Glutamatergic neuron (in vitro differentiated cells): ENCODE data around the gene IFNGR2. TPM values are rescaled to one million over a fixed set of nuclear protein-coding genes. Genes with fewer than 3 reads are reported as not detected.
A peak's percentile ranks its signal among the peaks of the same experiment; 100 is the strongest.

ENCODE experiments used
- DNase-seq: peaks from one replicate; pipeline ENCODE4 v3.0.0; 2022
- H3K27ac Mint-ChIP-seq: one replicate; pipeline ENCODE4 v1.8.0; 2020; ENCODE audit warnings: mild to moderate bottlenecking, mixed read lengths, inconsistent platforms; ENCODE audit not compliant: unreplicated experiment
- H3K27me3 Mint-ChIP-seq: one replicate; pipeline ENCODE4 v1.8.0; 2020; ENCODE audit warnings: mild to moderate bottlenecking, moderate library complexity, mixed read lengths, inconsistent platforms; ENCODE audit not compliant: unreplicated experiment
- H3K36me3 Mint-ChIP-seq: one replicate; pipeline ENCODE4 v1.8.0; 2020; ENCODE audit warnings: mild to moderate bottlenecking, mixed read lengths, inconsistent platforms; ENCODE audit not compliant: unreplicated experiment
- H3K4me1 Mint-ChIP-seq: one replicate; pipeline ENCODE4 v1.8.0; 2020; ENCODE audit warnings: mild to moderate bottlenecking, low read depth, mixed read lengths, inconsistent platforms; ENCODE audit not compliant: unreplicated experiment
- H3K4me3 Mint-ChIP-seq: one replicate; pipeline ENCODE4 v1.8.0; 2020; ENCODE audit warnings: mild to moderate bottlenecking, mixed read lengths, inconsistent platforms; ENCODE audit not compliant: unreplicated experiment
- H3K9me3 Mint-ChIP-seq: one replicate; pipeline ENCODE4 v1.8.0; 2020; ENCODE audit warnings: mild to moderate bottlenecking, moderate library complexity, mixed read lengths, inconsistent platforms; ENCODE audit not compliant: unreplicated experiment
- total RNA-seq: library from RNA; stranded (reverse); fragmentation: NEBNext Ultra II Directional; extraction: Animal tissue kit (Norgen Biotek cat#: 25700); gene quantifications from one replicate; pipeline ENCODE4 v1.2.1, GENCODE V29; 2021; ENCODE audit not compliant: unreplicated experiment
- TF ChIP-seq, protein P1 (sequence below): fragments of 200-600 bp; sonication (generic); IDR thresholded peaks from one replicate; pipeline ENCODE4 v1.5.0; 2021; ENCODE audit not compliant: partially characterized antibody, unreplicated experiment

The IFNGR2 gene
- total RNA-seq, 1 donor from 2014 or later: 9.6 TPM

DNA sequence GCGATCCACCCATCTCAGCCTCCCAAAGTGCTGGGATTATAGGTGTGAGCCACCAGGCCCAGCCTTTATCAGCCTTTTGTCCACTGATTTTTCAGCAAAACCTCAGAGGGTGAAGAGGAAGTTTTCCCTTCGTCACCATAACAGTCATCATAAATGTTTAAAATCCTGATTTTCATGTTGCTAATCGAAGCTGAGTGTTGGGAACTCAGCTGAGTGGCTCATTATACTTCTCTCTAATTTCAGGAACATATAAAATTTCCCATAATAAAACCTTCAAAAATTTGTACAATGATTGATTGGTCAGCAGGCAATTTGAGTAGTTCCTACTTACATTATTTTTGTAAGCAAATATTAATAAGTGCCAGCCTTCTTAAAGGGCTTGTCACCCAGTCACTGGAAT is 31.8 kb upstream of the IFNGR2 start:
- Mint-ChIP-seq H3K27ac (no peak overlapping the region), H3K27me3 (peaks cover 1% of the 10 kb centered on the region), H3K9me3 (peaks cover 13% of the 10 kb centered on the region), H3K36me3 (peaks cover 12% of the 10 kb centered on the region), H3K4me3 (no peak overlapping the region), H3K4me1 (no peaks in the 10 kb centered on the region)
- no peak for DNase-seq
- TF ChIP-seq, protein P1, sequence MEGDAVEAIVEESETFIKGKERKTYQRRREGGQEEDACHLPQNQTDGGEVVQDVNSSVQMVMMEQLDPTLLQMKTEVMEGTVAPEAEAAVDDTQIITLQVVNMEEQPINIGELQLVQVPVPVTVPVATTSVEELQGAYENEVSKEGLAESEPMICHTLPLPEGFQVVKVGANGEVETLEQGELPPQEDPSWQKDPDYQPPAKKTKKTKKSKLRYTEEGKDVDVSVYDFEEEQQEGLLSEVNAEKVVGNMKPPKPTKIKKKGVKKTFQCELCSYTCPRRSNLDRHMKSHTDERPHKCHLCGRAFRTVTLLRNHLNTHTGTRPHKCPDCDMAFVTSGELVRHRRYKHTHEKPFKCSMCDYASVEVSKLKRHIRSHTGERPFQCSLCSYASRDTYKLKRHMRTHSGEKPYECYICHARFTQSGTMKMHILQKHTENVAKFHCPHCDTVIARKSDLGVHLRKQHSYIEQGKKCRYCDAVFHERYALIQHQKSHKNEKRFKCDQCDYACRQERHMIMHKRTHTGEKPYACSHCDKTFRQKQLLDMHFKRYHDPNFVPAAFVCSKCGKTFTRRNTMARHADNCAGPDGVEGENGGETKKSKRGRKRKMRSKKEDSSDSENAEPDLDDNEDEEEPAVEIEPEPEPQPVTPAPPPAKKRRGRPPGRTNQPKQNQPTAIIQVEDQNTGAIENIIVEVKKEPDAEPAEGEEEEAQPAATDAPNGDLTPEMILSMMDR: no peak

DNA sequence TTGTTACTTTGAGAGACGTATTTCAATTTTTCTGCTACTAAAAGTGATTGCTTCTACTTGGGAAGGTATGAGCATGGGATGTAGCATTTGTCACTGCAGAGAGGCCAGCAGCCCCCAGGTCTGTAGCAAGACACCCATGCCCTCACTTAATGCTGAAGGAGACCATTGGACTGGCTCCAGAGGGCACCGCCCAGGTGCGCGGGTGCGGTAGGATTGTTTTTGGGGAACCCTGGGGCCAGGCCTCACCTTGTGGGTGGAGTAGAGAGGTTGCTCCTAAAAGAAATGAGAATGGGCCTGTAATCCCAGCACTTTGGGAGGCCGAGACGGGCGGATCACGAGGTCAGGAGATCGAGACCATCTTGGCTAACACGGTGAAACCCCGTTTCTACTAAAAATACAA is 30.6 kb upstream of the IFNGR2 start:
- Mint-ChIP-seq H3K27ac (no peak overlapping the region), H3K4me1 (no peaks in the 10 kb centered on the region), H3K9me3 (peaks cover 8% of the 10 kb centered on the region), H3K4me3 (no peak overlapping the region), H3K36me3 (peaks cover 6% of the 10 kb centered on the region), H3K27me3 (peaks cover 1% of the 10 kb centered on the region)
- DNase-seq: no peak
- TF ChIP-seq, protein P1: no peak

DNA sequence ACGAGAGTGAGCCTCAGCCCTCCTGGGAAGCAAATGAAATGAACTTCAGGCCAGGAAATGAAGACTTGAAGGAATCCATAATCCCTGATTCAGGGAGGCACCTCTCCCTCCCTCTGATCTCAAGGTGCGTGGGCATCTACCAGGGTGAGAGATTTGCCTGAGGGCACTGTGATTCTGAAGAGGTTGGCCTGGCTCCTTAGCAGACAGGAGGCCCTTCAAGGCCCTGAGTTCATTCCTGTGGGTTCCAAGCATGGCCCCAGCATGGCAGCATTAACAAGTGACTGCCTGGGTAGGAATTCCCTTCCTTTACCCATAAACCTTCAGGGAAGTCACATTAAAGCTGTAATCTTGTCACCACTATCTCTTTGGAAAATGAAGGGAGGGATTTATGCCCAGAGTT is 29.8 kb upstream of the IFNGR2 start:
- no peaks in the 10 kb centered on the region for H3K4me1 Mint-ChIP-seq
- H3K4me3 Mint-ChIP-seq: no peak overlapping the region
- H3K9me3 Mint-ChIP-seq: peaks cover 3% of the 10 kb centered on the region
- TF ChIP-seq, protein P1: no peak
- peaks cover 3% of the 10 kb centered on the region for H3K36me3 Mint-ChIP-seq
- DNase-seq: no peak
- H3K27me3 Mint-ChIP-seq: peaks cover 1% of the 10 kb centered on the region
- H3K27ac Mint-ChIP-seq: no peak overlapping the region

DNA sequence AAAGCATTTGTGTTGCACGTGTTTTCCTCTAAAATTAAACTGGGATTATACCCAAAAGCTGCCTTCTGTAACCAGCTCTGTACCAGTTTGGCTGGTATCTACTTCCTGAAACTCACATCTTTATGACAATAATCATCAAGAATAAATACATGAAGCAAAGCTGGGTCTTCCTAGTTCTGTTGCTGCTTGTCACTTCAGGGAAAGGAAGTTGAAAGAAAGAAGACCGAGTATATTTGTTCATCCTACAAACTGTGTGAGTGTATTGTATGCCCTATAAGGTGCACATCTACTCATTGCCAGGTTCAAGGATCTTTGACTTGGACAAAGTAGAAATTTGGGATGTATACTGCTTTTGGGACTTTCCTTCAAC is 29.1 kb upstream of the IFNGR2 start:
- no peaks in the 10 kb centered on the region for H3K4me1 Mint-ChIP-seq
- peaks cover 2% of the 10 kb centered on the region for H3K9me3 Mint-ChIP-seq
- H3K36me3 Mint-ChIP-seq: no peaks in the 10 kb centered on the region

DNA sequence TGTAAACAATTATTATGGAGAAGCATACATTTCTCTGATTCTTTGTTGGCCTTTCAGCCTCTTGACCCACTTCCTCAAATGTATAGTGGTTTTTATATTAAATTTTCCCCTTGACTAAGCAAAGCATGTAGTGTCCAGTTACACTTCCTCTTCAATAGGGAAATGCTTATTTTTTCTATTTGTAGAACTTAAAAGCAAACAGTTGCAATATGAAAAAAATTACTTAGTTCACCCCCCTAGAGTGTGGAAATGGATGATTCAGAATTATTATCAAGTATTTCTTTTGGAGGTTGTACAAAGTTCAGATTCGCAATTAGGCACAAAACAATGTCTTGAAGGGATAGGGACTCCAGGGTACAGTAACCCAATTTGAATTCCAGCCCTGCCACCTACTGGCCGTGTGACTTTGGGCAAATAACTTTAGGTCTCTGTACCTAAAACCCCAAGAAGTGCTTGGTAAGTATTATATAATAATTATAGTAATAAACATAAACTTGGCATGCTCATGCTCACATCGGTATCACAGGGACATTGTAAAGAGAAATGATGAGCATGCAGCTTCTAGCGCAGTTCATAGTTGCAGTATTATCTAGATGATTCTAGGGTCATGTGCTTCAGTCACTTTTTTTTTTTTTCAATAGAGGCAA is 28.6 kb upstream of the IFNGR2 start:
- DNase-seq: no peak

More for the DNA sequence above, 29.1 kb upstream of the IFNGR2 start:
- DNase-seq: no peak
- TF ChIP-seq, protein P1: no peak
- Mint-ChIP-seq H3K4me3 (no peak overlapping the region), H3K27me3 (peaks cover 1% of the 10 kb centered on the region), H3K27ac (no peak overlapping the region)

More for the DNA sequence above, 28.6 kb upstream of the IFNGR2 start:
- Mint-ChIP-seq H3K4me3 (no peak overlapping the region), H3K36me3 (no peaks in the 10 kb centered on the region), H3K27ac (no peak overlapping the region), H3K27me3 (peaks cover 1% of the 10 kb centered on the region), H3K9me3 (peaks cover 2% of the 10 kb centered on the region), H3K4me1 (no peaks in the 10 kb centered on the region)
- TF ChIP-seq, protein P1: peak; percentile 46
